ENCODE data around the gene KIAA0753.

The KIAA0753 gene

DNA sequence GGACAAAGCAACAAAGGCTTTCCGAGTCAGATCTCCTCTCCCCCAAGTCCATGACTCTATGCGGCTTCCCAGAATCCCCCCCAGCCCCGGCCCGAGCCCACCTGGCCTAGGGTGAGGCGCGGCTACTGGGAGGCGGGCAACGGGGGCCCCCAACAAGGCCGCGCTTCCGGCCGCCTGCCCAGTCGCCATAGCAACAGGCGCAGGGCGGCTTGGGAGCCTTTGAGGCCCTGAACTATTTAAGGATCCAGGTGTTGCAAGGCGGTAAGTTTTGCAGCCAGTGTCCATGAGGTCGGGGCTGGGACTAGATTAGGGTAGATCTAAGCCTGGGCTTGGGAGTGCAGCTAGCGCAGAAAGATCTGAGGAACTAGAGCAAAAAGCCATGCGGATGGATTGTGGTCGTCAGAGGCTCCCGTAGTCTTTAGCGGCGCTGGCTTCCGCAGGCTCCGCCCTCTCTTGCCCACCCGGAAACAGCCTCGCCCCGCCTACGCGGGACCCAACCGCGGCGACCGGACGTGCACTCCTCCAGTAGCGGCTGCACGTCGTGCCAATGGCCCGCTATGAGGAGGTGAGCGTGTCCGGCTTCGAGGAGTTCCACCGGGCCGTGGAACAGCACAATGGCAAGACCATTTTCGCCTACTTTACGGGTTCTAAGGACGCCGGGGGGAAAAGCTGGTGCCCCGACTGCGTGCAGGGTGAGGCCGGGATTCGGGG, at the start of gene KIAA0753, which contains the start of gene TXNDC17:
Gene KIAA0753, minus strand, starts transcription at position 176 of the 711 bp plus-strand sequence. CDS start 5,608 bp downstream, outside the sequence.
Gene TXNDC17, plus strand, starts transcription at position 525 of the 711 bp plus-strand sequence. Its CDS starts 23 bp downstream, at position 548.
- Histone ChIP-seq H3K36me3 (ENCODE audit: insufficient read depth, low read length) (no peaks in the 10 kb centered on the region; the same call in 1 of the 2 replicates), H3K9me3 (ENCODE audit: control insufficient read depth, insufficient read depth, low read length) (no peaks in the 10 kb centered on the region), H3K9ac (ENCODE audit: low read depth, low read length) (peak within 1 kb of the TSS; percentile 88), H3K4me1 (ENCODE audit: insufficient read depth, low read length) (peaks cover 4% of the 10 kb centered on the region; the same call in 1 of the 2 replicates)

DNA sequence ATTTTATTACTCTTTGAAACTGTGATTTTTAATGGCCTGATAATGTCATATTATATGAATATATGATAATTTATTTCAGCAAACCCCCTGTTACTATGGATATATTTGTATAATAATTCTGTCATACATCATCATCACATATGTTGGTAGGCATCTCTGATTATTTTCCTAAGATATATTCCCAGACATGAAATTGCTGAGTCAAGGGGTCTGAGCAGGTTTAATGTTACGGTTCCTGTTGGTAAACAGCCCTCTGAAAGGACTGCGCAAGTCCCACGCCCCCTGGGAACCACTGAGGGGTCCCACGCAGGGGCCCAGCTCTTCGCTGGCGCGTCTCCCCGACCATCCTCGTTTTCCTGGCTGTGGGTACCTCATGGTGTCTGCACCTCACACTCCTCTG, 48.4 kb upstream of the KIAA0753 start:
- Histone ChIP-seq H3K4me1 (ENCODE audit: insufficient read depth, low read length) (no peaks in the 10 kb centered on the region), H3K36me3 (ENCODE audit: insufficient read depth, low read length) (no peaks in the 10 kb centered on the region), H3K9ac (ENCODE audit: low read depth, low read length) (no peak overlapping the region), H3K9me3 (ENCODE audit: control insufficient read depth, insufficient read depth, low read length) (no peaks in the 10 kb centered on the region)

DNA sequence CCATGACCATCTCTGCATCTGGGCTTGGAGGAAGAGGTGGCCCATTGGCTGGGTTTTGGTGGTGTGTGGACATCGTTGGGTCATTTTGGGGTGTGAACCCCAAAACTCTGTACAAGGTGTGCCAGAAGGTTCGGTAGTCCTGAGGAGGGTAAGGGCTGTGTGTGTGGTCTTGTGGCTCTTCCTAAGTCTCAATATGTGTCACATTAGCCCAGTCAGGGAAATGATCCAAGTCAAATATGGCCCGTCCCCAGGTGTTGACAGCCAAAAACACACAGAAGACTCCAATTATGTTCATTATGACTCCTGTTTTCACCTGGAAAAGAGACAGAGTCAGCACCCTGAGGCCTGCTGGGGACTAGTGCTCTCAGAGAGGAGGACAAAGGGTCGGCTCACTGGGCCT, 45.5 kb upstream of the KIAA0753 start:
- Histone ChIP-seq H3K4me1 (ENCODE audit: insufficient read depth, low read length) (no peaks in the 10 kb centered on the region), H3K36me3 (ENCODE audit: insufficient read depth, low read length) (no peaks in the 10 kb centered on the region), H3K9ac (ENCODE audit: low read depth, low read length) (no peak overlapping the region), H3K9me3 (ENCODE audit: control insufficient read depth, insufficient read depth, low read length) (no peaks in the 10 kb centered on the region)

DNA sequence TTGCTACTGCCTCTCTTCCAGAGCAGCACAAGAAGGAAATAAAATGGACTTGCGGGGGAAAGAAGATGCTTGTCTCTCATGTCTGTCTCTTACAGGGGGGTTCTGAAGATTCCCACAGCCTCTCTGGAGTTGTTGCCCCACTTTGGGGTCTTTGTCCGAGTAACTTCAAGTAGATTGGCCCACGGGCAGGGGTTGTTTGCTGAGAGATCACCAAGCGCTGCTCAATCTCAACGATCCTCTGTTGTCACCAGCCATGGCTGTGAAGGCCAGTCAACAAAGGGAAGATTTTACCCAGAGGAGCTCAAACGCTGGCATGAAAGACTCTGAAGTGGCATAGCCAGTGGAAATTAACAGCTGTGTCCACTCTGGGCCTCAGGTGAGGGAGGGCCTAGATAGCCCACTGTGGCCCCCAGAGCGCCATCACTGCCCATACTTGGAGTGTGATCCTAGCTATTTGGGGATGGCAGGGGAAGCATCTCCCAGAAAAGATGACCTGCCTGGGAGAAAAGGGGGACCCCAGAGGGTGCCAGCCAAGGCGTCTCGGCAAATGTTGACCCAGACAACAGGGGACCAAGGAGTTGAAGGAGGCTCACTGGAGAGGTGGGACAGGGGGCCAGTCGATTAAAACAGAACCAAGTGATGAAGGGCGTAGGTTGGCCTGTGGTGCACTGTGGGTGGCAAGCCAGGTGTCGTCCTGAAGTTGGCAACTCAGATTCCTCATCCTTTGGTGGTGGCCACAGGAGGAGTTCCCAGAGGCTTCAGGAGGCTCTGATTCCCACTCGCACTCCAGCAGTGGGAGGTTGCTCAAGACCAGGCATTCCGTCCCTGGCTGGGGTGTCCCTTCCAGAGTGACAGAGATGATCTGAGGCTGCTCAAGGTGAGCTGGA, 44.6 kb upstream of the KIAA0753 start:
- no peaks in the 10 kb centered on the region for H3K9me3 ChIP-seq (ENCODE audit: control insufficient read depth, insufficient read depth, low read length)
- H3K9ac ChIP-seq (ENCODE audit: low read depth, low read length) = no peak overlapping the region
- no peaks in the 10 kb centered on the region for H3K36me3 ChIP-seq (ENCODE audit: insufficient read depth, low read length)
- no peaks in the 10 kb centered on the region for H3K4me1 ChIP-seq (ENCODE audit: insufficient read depth, low read length)

DNA sequence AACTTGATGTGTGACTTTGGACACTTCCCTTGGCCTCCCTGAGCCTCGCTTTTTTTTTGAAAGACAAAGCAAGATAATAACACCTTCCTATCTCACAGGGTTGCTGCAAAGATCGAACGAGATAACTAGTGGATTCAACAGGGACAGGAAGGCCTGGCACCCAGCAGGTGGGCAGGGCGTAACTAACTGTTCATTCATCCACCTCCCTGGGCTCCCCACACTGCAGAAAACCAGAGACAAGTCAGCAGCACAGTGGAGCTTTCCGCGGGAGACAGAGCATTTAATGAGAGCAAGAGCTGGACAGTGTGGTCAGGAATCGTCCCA, 43.9 kb upstream of the KIAA0753 start:
- Histone ChIP-seq H3K36me3 (ENCODE audit: insufficient read depth, low read length) (no peaks in the 10 kb centered on the region), H3K9me3 (ENCODE audit: control insufficient read depth, insufficient read depth, low read length) (no peaks in the 10 kb centered on the region), H3K4me1 (ENCODE audit: insufficient read depth, low read length) (no peaks in the 10 kb centered on the region), H3K9ac (ENCODE audit: low read depth, low read length) (no peak overlapping the region)

DNA sequence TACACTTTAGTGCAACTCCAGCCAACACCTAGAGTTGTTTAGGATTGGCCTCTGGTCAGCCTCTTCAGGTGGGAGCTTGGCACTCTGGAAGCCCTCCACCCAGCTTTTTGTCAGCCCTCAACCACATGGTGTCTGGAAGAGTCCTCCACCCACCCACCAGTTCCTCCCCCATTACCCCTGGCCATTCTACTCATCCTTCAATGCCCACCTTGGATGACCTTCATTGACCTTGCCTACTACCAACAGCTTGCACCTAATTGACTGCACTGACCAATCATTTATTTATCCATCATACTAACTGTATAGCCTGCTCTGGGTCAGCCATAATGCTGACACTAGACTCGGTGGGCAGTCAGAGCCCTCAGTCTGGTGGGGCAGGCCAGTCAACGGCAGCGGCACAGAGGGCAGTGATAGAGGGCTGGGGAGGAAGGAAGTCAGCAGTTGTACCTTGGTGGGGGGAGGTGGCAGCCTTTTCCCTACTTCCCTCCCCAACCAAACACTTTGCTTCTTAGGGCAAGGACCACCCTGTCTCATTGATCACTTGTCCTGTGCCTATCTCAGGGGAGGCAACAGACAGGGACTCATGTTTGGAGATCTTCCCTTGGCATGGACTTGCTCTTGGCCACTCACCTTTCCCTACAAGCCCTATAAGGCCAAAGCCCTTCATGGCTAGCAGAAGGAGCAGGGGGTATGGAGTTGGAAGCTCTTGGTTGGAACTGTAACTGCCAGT, 43.4 kb upstream of the KIAA0753 start:
- Histone ChIP-seq H3K36me3 (ENCODE audit: insufficient read depth, low read length) (no peaks in the 10 kb centered on the region), H3K9me3 (ENCODE audit: control insufficient read depth, insufficient read depth, low read length) (no peaks in the 10 kb centered on the region), H3K4me1 (ENCODE audit: insufficient read depth, low read length) (no peaks in the 10 kb centered on the region), H3K9ac (ENCODE audit: low read depth, low read length) (no peak overlapping the region)

DNA sequence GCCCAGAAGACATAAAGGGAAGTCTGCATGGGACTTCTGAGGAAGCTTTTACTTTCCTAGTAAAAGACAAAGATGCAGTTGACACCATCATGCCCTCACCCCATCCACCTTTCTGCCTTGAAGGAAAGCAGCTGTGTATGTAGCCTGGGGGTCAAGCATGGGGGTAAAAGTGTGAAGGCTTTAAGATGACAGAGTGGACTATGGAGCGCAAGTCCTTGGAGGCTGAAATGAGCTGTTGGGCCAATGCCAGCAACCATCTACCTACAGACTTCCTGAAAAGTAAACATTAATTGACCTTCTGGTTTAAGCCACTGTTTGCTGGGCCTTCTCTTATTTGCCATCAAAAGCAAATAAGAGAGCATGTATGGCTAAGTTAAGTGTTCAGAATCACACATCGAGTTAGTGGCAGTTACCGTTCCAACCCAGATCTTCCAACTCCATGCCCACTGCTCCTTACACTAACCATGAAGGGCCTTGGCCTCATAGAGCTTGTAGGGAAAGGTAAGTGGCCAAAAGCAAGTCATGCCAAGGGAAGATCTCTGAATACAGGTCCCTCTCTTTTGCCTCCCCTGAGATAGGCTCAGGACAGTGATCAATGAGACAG, 42.7 kb upstream of the KIAA0753 start:
- no peak overlapping the region for H3K9ac ChIP-seq (ENCODE audit: low read depth, low read length)
- H3K4me1 ChIP-seq (ENCODE audit: insufficient read depth, low read length) = no peaks in the 10 kb centered on the region
- no peaks in the 10 kb centered on the region for H3K9me3 ChIP-seq (ENCODE audit: control insufficient read depth, insufficient read depth, low read length)
- no peaks in the 10 kb centered on the region for H3K36me3 ChIP-seq (ENCODE audit: insufficient read depth, low read length)

DNA sequence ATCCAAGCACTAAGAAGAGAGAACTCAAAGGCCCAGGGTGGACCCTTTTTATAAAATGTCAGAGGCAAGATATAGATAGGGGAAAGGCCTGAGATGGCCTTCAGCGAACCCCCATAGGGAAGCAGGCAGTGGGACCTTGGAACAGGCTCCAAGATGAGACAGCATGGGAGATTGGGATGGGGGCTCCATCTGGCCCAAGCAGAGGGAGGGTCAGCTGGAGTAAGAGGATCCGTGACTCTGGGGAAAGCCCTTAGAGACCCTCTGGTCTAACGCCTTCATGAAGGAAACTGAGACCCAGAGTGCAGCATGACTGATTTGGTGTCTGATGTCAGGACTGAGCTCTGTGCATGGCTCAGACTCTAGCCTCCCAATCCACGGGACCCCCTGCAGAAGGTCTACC, 41.8 kb upstream of the KIAA0753 start:
- no peaks in the 10 kb centered on the region for H3K9me3 ChIP-seq (ENCODE audit: control insufficient read depth, insufficient read depth, low read length)
- H3K36me3 ChIP-seq (ENCODE audit: insufficient read depth, low read length) = no peaks in the 10 kb centered on the region
- H3K9ac ChIP-seq (ENCODE audit: low read depth, low read length) = no peak overlapping the region
- H3K4me1 ChIP-seq (ENCODE audit: insufficient read depth, low read length) = no peaks in the 10 kb centered on the region

DNA sequence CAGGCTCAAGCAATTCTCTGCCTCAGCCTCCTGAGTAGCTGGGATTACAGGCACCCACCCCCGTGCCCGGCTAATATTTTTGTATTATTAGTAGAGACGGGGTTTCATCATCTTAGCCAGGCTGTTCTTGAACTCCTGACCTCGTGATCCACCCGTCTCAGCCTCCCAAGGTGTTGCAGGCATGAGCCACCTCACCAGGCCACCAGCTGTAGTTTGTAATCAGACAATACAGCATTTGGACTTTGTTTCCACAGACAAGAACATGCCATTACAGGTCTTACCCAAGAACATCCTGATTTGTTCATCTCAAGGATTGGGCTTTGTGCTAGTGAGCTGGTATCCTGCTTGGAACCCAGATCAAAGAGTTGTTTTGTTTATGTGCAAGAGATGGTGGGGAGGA, 41.2 kb upstream of the KIAA0753 start:
- H3K4me1 ChIP-seq (ENCODE audit: insufficient read depth, low read length) = no peaks in the 10 kb centered on the region
- no peaks in the 10 kb centered on the region for H3K9me3 ChIP-seq (ENCODE audit: control insufficient read depth, insufficient read depth, low read length)
- H3K36me3 ChIP-seq (ENCODE audit: insufficient read depth, low read length) = no peaks in the 10 kb centered on the region
- no peak overlapping the region for H3K9ac ChIP-seq (ENCODE audit: low read depth, low read length)

DNA sequence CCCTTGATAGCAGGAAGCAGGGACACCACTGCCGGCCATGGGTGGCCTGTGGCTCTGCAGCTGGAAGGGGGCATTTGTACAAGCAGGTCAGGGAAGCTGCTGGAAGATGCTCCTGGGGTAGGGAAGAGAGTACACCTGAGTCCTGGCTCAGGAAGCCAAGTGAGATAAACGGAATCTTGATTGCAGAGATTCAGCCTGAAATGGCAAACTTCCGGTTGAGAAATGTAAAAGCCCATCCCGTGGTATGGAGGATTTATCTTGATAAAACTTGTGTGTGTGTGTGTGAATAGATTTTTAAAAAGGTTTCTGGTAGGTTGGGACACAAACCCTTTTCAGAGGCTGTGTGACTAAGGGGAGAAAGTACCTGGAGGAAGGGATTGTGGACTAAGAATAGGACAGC, 40.7 kb upstream of the KIAA0753 start:
- peaks cover 2% of the 10 kb centered on the region for H3K4me1 ChIP-seq (ENCODE audit: insufficient read depth, low read length)
- H3K36me3 ChIP-seq (ENCODE audit: insufficient read depth, low read length) = no peaks in the 10 kb centered on the region
- H3K9me3 ChIP-seq (ENCODE audit: control insufficient read depth, insufficient read depth, low read length) = no peaks in the 10 kb centered on the region
- H3K9ac ChIP-seq (ENCODE audit: low read depth, low read length) = no peak overlapping the region

DNA sequence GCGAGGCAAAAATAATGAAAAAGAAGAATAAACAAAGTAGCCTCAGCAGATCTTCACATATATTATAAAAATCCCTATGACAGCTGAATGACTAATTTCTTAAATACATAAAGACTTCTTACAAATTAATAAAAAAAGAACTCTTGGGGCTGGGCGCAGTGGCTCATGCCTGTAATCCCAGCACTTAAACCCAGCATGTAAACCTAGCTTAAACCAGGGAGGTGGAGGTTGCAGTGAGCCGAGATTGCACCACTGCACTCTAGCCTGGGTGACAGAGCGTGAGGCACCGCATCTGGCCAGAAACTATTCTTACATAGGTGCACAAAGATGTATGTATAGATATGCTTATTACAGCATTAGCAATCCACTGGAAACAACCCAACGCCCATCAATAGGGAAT, 38.7 kb upstream of the KIAA0753 start:
- Histone ChIP-seq H3K9ac (ENCODE audit: low read depth, low read length) (no peak overlapping the region), H3K9me3 (ENCODE audit: control insufficient read depth, insufficient read depth, low read length) (no peaks in the 10 kb centered on the region), H3K36me3 (ENCODE audit: insufficient read depth, low read length) (no peaks in the 10 kb centered on the region), H3K4me1 (ENCODE audit: insufficient read depth, low read length) (peaks cover 5% of the 10 kb centered on the region)

DNA sequence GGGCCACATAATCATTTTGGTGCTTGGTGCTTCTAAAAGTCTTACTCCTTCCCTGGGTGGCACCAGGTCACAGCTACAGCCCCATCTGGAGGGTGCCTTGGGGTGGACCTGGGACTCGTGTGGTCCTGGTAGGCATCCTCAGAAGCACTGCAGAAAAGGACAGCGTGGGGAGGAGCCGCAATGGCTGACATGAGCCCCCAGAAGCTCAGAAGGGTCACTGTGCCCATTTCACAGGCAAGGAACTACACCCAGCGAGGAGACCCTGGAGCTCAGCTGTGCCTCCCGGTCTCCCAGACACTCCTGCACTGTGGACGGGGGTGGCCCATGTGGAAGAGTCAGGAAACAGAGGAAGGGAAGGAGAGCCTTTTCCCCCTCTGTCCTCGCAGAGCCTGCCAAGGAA, 37.4 kb upstream of the KIAA0753 start:
- Histone ChIP-seq H3K9ac (ENCODE audit: low read depth, low read length) (no peak overlapping the region), H3K9me3 (ENCODE audit: control insufficient read depth, insufficient read depth, low read length) (no peaks in the 10 kb centered on the region), H3K4me1 (ENCODE audit: insufficient read depth, low read length) (peaks cover 5% of the 10 kb centered on the region), H3K36me3 (ENCODE audit: insufficient read depth, low read length) (no peaks in the 10 kb centered on the region)

DNA sequence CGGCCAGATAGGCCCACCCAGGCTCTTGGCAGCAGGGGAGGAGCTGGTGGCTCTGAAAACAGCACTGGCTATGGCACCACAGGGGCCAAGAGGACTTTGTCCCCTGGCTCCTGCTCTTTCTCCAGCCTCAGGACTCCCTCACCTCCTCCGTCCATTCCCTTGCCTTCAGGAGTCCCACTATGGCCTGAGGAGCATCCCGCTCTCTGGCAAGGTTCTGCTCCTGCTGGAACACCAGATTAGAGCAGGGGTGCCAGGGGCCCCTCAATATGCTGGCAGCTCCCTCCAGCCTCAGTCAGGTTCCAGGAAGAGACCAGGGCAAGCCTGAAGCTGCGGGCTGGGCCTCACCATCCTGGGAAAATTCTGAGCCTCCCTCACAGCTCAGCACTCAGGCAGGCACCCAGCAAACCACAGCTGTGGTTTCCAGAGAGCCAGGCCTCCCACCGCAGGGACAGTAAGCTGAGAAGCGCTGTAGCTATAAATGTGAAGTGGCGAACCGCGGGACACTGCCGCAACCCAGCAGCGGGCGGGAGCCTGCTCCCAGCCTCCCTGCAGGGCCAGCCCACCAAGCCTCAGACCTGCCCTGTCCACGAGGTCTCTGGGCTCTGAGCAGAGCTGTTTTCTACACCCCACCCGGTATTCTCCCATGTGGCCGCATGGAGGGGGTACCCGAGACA, 36.8 kb upstream of the KIAA0753 start:
- no peaks in the 10 kb centered on the region for H3K9me3 ChIP-seq (ENCODE audit: control insufficient read depth, insufficient read depth, low read length)
- peaks cover 5% of the 10 kb centered on the region for H3K4me1 ChIP-seq (ENCODE audit: insufficient read depth, low read length)
- H3K36me3 ChIP-seq (ENCODE audit: insufficient read depth, low read length) = no peaks in the 10 kb centered on the region
- no peak overlapping the region for H3K9ac ChIP-seq (ENCODE audit: low read depth, low read length)

DNA sequence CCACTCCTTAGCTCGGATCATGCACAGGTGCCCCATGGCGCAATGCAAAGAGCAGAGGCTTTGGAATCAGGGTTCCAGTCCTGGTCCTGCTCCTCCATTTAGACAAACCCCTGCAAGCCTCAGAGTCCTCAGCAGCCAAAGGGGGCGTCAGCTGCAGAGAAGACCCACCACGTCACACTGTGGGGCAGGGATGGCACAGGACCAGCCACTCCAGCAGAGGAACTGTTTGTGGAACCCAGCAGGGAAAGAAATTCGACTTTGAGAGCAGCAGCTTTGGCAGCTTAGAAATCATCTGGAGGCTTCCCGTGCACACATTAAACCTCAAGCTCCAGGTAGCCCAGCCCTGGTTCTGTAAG, 36.3 kb upstream of the KIAA0753 start:
- Histone ChIP-seq H3K9ac (ENCODE audit: low read depth, low read length) (no peak overlapping the region), H3K36me3 (ENCODE audit: insufficient read depth, low read length) (no peaks in the 10 kb centered on the region), H3K4me1 (ENCODE audit: insufficient read depth, low read length) (peaks cover 5% of the 10 kb centered on the region), H3K9me3 (ENCODE audit: control insufficient read depth, insufficient read depth, low read length) (no peaks in the 10 kb centered on the region)
